Kidney epithelial cell (primary cell): ENCODE data around the gene IQCN. TPM values are rescaled to one million over a fixed set of nuclear protein-coding genes. Genes with fewer than 3 reads are reported as not detected.

Experiments
- DNase-seq: peaks from one replicate; pipeline ENCODE4 v3.0.0-alpha.2; 2010; ENCODE audit warnings: low read depth
- H3K27me3 ChIP-seq: 2 replicates; pipeline ENCODE4 v1.6.0; 2011; ENCODE audit warnings: low read length; ENCODE audit not compliant: control insufficient read depth, insufficient read depth
- H3K36me3 ChIP-seq: 2 replicates; pipeline ENCODE4 v1.5.1; 2011; ENCODE audit warnings: low read length; ENCODE audit not compliant: control insufficient read depth, insufficient read depth
- H3K4me3 ChIP-seq: 2 replicates; pipeline ENCODE4 v1.5.1; 2011; ENCODE audit warnings: low read depth, mild to moderate bottlenecking, control low read depth, low read length
- total RNA-seq: library from RNA; depleted of rRNA; stranded (reverse); fragments of >200 nt; gene quantifications from 2 replicates; pipeline ENCODE4 v1.2.3, GENCODE V29; 2015
- TF ChIP-seq, protein P1 (sequence below): IDR thresholded peaks from 2 replicates; pipeline ENCODE4 v1.5.1; 2011; ENCODE audit warnings: mild to moderate bottlenecking, moderate library complexity, low read length, control low read depth, inconsistent platforms; ENCODE audit not compliant: insufficient read depth, poor library complexity, severe bottlenecking

The IQCN gene
- total RNA-seq, 1 donor from 2014 or later, result 0.13 TPM

DNA sequence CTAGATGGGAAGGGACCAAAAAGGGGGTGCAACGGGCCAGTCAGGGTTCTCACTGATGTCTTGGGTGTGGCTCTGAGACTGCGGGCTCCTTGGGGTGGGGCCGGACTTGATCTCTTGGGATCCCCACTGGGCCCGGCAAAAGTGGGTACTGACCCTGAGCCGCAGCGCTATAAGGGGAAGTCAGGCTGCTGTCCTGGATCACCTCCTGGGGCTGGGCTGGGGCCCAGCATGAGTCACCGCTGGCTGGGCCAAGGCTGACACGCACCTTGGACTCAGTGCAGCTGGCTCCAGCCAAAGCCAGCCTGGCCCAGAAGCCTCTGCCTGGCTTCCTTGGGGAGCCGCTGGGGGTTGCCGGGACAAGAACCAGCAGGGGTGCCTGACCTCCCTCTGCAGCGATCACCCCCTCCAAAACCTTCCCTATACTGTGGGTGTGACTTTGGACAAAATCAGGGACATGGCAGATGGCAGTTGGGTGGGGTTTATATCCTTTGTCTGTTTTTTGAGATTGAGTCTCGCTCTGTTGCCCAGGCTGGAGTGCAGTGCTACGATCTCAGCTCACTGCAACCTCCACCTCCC is 617 bp upstream of the IQCN start:
- Histone ChIP-seq H3K36me3 (peaks cover 2% of the 10 kb centered on the region), H3K27me3 (no peaks in the 10 kb centered on the region), H3K4me3 (no peak overlapping the region)
- DNase-seq, result no peak
- TF ChIP-seq, protein P1, sequence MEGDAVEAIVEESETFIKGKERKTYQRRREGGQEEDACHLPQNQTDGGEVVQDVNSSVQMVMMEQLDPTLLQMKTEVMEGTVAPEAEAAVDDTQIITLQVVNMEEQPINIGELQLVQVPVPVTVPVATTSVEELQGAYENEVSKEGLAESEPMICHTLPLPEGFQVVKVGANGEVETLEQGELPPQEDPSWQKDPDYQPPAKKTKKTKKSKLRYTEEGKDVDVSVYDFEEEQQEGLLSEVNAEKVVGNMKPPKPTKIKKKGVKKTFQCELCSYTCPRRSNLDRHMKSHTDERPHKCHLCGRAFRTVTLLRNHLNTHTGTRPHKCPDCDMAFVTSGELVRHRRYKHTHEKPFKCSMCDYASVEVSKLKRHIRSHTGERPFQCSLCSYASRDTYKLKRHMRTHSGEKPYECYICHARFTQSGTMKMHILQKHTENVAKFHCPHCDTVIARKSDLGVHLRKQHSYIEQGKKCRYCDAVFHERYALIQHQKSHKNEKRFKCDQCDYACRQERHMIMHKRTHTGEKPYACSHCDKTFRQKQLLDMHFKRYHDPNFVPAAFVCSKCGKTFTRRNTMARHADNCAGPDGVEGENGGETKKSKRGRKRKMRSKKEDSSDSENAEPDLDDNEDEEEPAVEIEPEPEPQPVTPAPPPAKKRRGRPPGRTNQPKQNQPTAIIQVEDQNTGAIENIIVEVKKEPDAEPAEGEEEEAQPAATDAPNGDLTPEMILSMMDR, result no peak

- Histone ChIP-seq H3K4me3 (no peak overlapping the region), H3K27me3 (no peaks in the 10 kb centered on the region), H3K36me3 (peaks cover 2% of the 10 kb centered on the region)
- no peak for DNase-seq
- TF ChIP-seq, protein P1, result no peak
Measured at GRCh38 chr19:18273561-18274218, 562 bp downstream of the IQCN start.

- no peak for DNase-seq
- Histone ChIP-seq H3K36me3 (no peaks in the 10 kb centered on the region), H3K27me3 (no peaks in the 10 kb centered on the region), H3K4me3 (no peak overlapping the region)
- TF ChIP-seq, protein P1, result no peak
Measured at GRCh38 chr19:18271433-18271841, 2.8 kb downstream of the IQCN start.

- H3K4me3 ChIP-seq, result no peak overlapping the region
- TF ChIP-seq, protein P1, result no peak
Measured at GRCh38 chr19:18270326-18270725, 3.9 kb downstream of the IQCN start.

DNA sequence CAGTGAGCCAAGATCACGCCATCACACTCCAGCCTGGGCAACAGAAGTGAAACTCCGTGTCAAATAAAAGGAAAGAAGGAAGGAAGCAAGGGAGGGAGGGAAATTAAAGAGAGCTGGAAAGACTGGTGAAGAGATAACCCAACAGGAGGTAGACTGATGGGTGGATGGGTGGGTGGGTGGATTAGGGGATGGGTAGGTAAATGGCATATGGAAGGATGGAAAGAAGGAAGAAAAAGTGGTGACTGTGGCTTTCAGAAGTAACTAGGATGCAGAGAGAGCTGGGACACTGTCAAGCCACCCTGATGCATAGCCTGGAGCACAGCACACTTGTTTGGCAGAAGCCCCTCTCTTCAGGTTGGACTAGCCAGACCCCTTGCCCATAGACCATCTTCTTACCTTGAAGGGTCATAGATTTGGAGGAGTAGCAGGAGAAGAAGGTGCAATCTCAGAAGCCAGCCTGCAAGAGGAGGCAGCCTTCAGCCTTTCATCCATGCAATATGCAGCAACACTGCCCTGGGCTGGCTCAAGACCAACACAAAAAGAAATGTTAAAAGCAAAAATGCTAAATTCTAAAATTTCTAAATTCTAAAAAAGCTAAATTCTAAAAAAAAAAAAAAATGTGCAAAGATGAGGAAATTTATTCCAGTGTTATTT is 5.1 kb downstream of the IQCN start:
- TF ChIP-seq, protein P1, result no peak
- no peak overlapping the region for H3K4me3 ChIP-seq
- DNase-seq, result no peak
- no peaks in the 10 kb centered on the region for H3K36me3 ChIP-seq
- no peaks in the 10 kb centered on the region for H3K27me3 ChIP-seq

More at GRCh38 chr19:18270326-18270725, 3.9 kb downstream of the IQCN start:
- Histone ChIP-seq H3K27me3 (no peaks in the 10 kb centered on the region), H3K36me3 (no peaks in the 10 kb centered on the region)
- DNase-seq, result no peak
